ENCODE results near the gene KCNRG. TPM values are rescaled to one million over a fixed set of nuclear protein-coding genes. Genes with fewer than 3 reads are reported as not detected.
"Not testable (repeated sequence)": the region's sequence is repeated elsewhere in the genome, so short reads cannot be mapped to it uniquely, and the experiment has no call there.

KCNRG gene
- total RNA-seq, 1 experiment from 2014 or later = 1.1 TPM

DNA sequence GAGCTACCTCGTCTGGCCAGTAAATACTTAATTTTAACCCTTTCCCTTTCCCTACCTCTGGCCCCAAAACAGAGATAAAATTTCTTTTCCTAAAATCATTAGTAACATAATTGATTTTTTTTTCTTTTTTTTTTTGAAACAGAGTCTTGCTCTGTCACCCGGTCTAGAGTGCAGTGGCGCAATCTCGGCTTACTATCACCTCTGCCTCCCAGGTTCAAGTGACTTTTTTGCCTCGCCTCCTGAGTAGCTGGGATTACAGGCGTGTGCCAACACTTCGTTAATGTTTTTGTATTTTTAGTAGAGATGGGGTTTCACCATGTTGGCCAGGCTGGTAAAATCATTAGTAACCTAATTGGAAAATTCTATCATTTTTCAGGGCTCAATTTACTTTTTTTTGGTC lies 28.8 kb upstream of the KCNRG start (continued):
- TF ChIP-seq AFF4 (CRISPR knock-in tag; IDR thresholded peaks at IDR 0.05; ENCODE audit: borderline replicate concordance) = no peak
- no peak for TF ChIP-seq ELF4 (CRISPR knock-in tag; IDR thresholded peaks at IDR 0.05; ENCODE audit: low read depth)
- TF ChIP-seq OVOL2 (CRISPR knock-in tag; IDR thresholded peaks at IDR 0.05; ENCODE audit: borderline replicate concordance) = no peak
- TF ChIP-seq JUN (CRISPR knock-in tag; IDR thresholded peaks at IDR 0.05) = no peak
- no peak for TF ChIP-seq CTCF (IDR thresholded peaks at IDR 0.05)
- TF ChIP-seq NR1H2 (CRISPR knock-in tag; IDR thresholded peaks at IDR 0.05) = no peak
- no peak for TF ChIP-seq ZNF512 (CRISPR knock-in tag; IDR thresholded peaks at IDR 0.05; ENCODE audit: borderline replicate concordance)

GRCh38 chr13:49990612-49991011 lies 24.6 kb upstream of the KCNRG start:
- H3K9me3 Mint-ChIP-seq; POLR2A ChIA-PET; H3K4me3 Mint-ChIP-seq; H3K27ac Mint-ChIP-seq; H3K27me3 Mint-ChIP-seq (ENCODE audit: low read depth); ATAC-seq; H3K36me3 Mint-ChIP-seq; DNase-seq (ENCODE audit: low spot score): not testable (repeated sequence)
- H3K4me1 Mint-ChIP-seq = peaks cover 12% of the 10 kb centered on the region
- CTCF ChIA-PET = interaction anchor here (0.7 kb wide), 1 partner anchor 14 kb away, joined by 3 read pairs; no protein-coding TSS in a partner anchor

DNA sequence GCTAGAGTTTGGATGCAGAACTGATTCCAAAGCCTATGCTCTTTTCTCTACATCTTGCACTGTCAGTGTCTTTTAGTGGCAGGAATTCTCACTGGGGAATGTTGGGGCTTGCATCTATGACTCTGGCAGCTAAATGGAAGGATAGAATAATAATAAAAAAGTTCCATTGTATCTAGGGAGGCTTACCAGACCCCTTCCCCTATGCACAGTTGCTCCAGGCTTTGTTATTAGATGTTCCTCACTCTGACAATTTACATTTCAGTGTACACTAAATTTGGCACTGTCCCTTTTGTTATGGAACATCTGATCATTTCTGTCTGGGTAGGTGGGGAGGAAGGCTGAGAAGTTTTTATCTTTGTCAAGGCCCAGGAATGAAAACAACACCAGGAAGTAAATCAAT lies 22.1 kb upstream of the KCNRG start:
- peaks cover 18% of the 10 kb centered on the region for H3K4me1 Mint-ChIP-seq
- H3K27ac Mint-ChIP-seq = no peak overlapping the region

DNA sequence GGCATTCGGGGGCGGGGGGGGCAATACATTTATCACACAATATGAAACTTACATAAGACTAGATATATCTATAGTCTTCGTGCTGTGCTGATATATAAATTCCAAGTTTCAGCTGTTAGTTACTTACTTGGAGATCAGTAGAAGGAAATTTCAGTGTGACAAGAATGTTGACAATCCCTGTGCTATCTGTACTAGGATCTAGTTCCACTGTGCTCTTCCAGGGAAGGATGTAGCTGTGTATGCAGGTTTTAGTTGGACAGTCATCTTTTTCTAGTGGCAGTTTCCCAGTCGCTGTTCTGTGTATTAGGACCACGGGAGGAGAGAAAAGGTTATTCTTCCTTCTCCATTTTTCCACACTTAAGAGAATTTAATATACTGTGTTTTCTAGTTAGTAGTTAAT lies 21.6 kb upstream of the KCNRG start:
- H3K4me1 Mint-ChIP-seq = peaks cover 22% of the 10 kb centered on the region
- H3K27me3 Mint-ChIP-seq (ENCODE audit: low read depth) = no peaks in the 10 kb centered on the region
- ATAC-seq (no peak), DNase-seq (ENCODE audit: low spot score) (no peak)
- POLR2A ChIA-PET = no interaction called here
- CTCF ChIA-PET = interaction anchor here (1.7 kb wide), 1 partner anchor 17 kb away, joined by 6 read pairs; no protein-coding TSS in a partner anchor
- no peak overlapping the region for H3K4me3 Mint-ChIP-seq
- H3K27ac Mint-ChIP-seq = no peak overlapping the region
- H3K36me3 Mint-ChIP-seq = no peaks in the 10 kb centered on the region
- TF ChIP-seq ZNF263 (CRISPR knock-in tag; IDR thresholded peaks at IDR 0.05; ENCODE audit: low read depth) (no peak), PRRX2 (CRISPR knock-in tag; IDR thresholded peaks at IDR 0.05) (no peak), CTCF (IDR thresholded peaks at IDR 0.05) (no peak), ESRRA (CRISPR knock-in tag; IDR thresholded peaks at IDR 0.05; ENCODE audit: borderline replicate concordance) (no peak), CBFB (CRISPR knock-in tag; IDR thresholded peaks at IDR 0.05; ENCODE audit: low read depth) (no peak), ELF4 (CRISPR knock-in tag; IDR thresholded peaks at IDR 0.05; ENCODE audit: low read depth) (no peak)
- TF ChIP-seq, protein P1, sequence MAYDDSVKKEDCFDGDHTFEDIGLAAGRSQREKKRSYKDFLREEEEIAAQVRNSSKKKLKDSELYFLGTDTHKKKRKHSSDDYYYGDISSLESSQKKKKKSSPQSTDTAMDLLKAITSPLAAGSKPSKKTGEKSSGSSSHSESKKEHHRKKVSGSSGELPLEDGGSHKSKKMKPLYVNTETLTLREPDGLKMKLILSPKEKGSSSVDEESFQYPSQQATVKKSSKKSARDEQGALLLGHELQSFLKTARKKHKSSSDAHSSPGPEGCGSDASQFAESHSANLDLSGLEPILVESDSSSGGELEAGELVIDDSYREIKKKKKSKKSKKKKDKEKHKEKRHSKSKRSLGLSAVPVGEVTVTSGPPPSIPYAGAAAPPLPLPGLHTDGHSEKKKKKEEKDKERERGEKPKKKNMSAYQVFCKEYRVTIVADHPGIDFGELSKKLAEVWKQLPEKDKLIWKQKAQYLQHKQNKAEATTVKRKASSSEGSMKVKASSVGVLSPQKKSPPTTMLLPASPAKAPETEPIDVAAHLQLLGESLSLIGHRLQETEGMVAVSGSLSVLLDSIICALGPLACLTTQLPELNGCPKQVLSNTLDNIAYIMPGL (CRISPR knock-in tag; IDR thresholded peaks at IDR 0.05) = no peak
- no peaks in the 10 kb centered on the region for H3K9me3 Mint-ChIP-seq

More for the DNA sequence above, 22.1 kb upstream of the KCNRG start:
- DNase-seq (ENCODE audit: low spot score) (no peak), ATAC-seq (no peak)
- H3K36me3 Mint-ChIP-seq = no peaks in the 10 kb centered on the region
- no peak overlapping the region for H3K4me3 Mint-ChIP-seq
- H3K27me3 Mint-ChIP-seq (ENCODE audit: low read depth) = no peaks in the 10 kb centered on the region
- ChIA-PET CTCF (interaction anchor here (1.7 kb wide), 1 partner anchor 17 kb away, joined by 6 read pairs; no protein-coding TSS in a partner anchor), POLR2A (no interaction called here)
- TF ChIP-seq, protein P2, sequence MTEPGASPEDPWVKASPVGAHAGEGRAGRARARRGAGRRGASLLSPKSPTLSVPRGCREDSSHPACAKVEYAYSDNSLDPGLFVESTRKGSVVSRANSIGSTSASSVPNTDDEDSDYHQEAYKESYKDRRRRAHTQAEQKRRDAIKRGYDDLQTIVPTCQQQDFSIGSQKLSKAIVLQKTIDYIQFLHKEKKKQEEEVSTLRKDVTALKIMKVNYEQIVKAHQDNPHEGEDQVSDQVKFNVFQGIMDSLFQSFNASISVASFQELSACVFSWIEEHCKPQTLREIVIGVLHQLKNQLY (CRISPR knock-in tag; IDR thresholded peaks at IDR 0.05) = no peak
- TF ChIP-seq CBFB (CRISPR knock-in tag; IDR thresholded peaks at IDR 0.05; ENCODE audit: low read depth) = no peak
- TF ChIP-seq FOXJ3 (CRISPR knock-in tag; IDR thresholded peaks at IDR 0.05; ENCODE audit: borderline replicate concordance) = no peak
- no peak for TF ChIP-seq EMX1 (CRISPR knock-in tag; IDR thresholded peaks at IDR 0.05)
- TF ChIP-seq CREB1 (CRISPR knock-in tag; IDR thresholded peaks at IDR 0.05) = no peak
- no peak for TF ChIP-seq SP1 (CRISPR knock-in tag; conservative IDR thresholded peaks at IDR 0.05)
- TF ChIP-seq SOX15 (CRISPR knock-in tag; IDR thresholded peaks at IDR 0.05) = no peak
- H3K9me3 Mint-ChIP-seq = no peaks in the 10 kb centered on the region

All from WTC11 (cell line).